SIG-M5 treated with dmso at 0.1 percent for 504 hours (cell line): ENCODE results near the gene AVPR2.
A peak's percentile ranks its signal among the peaks of the same experiment; 100 is the strongest.

ENCODE experiments used
- DNase-seq: peaks from one replicate; lab custom pipeline; 2025; ENCODE audit not compliant: unreplicated experiment; lab: John Stamatoyannopoulos, UW

AVPR2 gene

DNA sequence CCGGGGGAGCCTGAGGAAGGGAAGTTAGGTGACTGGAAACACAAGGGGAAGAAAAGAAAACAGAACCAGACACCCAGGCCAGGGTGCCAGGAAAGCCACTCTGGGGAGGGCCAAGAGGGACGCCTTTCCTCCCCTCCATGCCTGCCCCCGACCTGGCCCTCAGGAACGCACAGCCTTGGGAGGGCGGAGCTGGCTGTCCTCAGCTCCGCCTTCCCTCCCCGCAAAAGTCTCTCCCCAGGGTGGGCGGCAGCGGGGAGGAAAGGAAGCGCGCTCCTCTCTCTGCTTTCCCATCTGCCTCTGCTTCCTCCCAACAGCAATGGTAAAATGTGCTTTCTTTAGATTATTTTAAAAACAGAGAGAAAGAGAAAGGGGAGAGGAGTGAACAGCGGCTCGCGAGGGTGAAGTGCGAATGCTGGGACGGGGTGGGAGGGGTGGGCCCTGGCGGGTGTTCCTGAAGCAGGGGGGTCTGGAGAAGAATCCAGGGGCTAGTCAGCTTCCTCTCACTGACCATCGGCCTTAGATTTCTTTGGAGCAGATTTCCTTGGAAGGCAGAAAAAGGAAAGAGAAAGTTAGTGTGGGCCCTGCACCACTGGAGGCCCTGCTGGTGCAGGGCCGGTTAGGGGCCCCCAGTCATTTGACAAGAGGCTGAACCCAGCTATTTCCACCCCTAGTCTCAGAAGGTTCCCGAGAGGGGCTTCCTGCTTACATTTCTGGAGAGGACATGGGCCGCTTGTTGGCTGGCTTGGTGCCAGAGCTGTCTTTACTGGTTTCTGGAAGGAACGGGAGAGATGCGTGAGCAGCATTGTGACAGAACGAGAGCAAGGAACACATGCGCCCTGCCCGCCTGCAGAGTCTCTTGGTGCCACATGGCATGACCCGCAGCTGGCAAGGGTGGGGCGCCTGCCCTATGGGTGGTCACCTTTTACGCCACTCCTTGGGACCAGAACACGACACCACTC, 44.7 kb downstream of the AVPR2 start:
- no peak for DNase-seq

DNA sequence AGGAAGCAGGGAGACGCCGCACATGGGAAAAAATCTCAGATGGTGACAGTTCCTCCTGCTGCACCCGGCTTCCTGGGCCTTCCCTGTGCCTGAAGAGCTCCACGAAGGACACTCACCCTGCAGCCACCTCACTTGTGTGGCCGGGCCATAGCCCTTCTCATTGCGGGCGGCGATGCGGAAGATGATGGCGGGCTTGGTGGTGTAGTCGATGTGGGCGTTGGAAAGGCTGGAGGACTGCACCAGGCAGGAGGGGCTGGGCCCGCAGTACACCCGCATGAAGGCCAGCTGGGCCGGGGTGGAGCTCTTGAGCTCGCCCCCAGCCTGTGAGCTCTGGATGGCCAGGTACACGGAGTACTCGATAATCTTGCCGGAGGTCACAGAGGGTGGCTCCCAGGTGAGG, 45.7 kb downstream of the AVPR2 start:
- DNase-seq, result no peak

GRCh38 chrX:153951683-153952372, 47.4 kb downstream of the AVPR2 start:
- DNase-seq, result no peak

GRCh38 chrX:153952373-153953026, 48.0 kb downstream of the AVPR2 start:
- no peak for DNase-seq

DNA sequence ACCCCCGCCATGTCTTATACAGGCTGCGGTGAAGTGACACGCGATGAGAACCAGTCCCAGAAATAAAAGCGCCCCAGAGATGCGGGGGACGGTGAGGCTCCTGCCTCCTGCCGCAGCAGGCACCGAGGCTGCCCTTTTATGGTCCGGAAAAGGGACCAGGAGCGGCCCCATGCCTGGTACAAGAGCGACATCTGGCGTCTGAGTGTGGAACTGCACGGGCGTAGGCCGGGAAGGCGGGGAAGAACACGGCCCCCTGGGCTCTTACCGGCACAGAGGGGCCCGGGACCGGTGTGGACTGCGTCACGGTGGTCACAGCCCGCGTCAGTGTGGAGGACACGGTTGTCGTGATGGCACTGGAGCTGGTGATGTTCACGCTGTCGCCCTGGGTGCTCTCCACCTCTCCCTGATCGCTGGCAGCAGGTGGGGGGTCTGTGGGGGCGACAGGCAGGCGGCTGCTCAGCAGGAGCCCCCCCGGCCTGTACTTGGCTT, 48.9 kb downstream of the AVPR2 start:
- peak; percentile 40 for DNase-seq

DNA sequence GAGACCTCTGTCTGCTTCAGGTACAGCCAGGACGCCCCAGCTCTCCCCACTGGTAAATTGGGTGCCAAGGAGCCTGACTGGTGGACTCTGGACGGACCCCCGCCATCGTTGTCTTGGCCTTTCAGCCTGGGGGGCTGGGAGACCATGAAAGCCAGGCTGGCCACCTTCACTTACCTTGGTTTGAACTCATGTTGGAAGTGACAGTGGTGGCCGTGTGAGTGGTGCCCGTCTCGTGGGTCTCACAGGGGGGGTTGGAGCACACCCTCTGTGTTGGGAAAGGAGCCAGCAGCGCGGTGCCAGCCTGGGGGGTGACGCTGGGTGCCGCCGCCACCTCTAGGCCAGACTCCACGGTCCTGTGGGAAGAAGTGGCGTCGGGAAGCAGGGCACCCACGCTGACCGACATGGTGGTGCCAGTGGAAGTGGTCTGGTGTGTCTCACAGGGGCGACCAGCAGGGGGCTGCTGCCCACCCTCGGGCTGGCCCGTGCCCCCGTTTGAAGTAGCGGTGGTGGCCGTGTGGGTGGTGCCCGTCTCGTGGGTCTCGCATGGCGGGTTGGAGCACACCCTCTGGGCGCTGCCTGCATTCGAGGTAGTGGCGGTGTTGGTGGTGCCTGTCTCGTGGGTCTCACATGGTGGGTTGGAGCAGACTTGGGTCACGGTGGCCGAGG, 49.6 kb downstream of the AVPR2 start:
- no peak for DNase-seq

DNA sequence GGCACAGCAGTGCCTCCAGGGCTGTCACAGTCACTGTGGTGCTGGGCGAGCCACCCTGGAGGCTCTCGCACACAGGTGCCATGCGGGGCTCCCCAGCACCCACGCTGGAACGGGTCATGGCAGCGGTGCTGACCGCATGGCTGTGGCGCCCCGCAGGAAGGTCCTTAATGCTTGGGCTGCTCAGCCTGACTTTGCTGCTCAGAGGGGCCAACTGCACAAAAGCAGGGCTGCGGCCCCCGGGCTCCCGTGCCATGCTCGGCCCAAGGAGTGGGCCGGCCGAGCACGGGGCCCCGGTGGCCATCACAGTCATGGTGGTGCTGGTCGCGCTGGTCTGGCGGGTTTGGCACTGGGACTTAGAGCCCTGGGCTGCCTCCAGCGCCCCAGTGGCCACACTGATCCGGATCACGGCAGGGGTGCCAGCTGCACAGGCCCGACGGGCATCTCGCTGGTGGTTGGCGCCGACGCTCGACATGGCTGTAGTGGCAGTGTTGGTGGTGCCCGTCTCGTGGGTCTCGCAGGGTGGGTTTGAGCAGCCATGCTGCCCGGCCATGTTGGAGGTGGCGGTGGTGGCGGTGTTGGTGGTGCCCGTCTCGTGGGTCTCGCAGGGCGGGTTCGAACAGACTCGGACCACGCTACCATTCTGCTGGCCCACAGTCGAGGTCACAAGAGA, 50.2 kb downstream of the AVPR2 start:
- no peak for DNase-seq

GRCh38 chrX:153955228-153955732, 50.8 kb downstream of the AVPR2 start:
- no peak for DNase-seq

DNA sequence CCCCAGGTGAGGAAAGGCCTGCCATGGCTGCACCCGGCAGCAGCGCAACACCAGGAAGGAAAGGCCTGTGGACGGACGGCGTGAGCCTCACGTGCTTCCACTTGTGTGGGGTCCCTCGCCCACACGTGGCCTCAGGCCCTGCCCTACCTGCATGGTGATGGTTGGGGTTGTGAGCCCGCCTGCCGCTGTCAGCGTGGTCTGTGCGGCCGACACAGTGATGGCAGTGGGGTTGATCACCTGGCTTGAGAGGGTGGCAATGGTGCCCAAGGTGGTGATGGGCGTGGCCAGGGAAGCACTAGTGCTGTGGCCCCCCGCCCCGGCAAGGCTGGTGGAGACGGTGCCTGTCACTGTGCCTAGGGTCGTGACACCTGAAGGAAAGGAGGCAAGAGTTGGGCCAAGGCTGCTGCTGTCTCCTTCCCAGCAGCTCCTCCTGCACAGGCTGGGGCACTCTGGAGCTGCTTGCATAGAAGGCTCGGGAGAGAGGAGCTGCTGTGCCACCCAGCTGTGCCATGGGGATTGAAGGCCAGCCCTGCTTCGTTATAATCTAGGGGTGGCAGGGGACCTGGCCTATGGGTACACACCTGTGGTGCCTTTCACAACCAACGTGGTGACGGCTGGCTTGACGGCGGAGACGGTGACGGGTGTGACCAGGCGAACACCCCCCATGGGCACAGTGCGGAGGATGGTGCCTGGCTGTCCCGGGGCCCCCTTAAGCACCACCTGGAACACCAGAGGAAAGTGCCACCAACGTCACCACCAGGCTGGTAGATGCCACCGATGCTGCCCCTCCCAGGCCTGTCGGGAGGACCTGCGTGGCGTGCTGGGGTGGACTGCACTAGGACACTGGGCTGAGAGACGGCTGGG, 51.8 kb downstream of the AVPR2 start:
- DNase-seq, result no peak
